RCC 7860 (cell line): ENCODE measurements around the gene BRD4.
A peak's percentile ranks its signal among the peaks of the same experiment; 100 is the strongest.

Source experiments
- DNase-seq: peaks from one replicate; pipeline ENCODE4 v3.0.0-alpha.2; 2015; ENCODE audit warnings: low spot score
- FAIRE-seq: peaks from 2 replicates; lab custom pipeline; 2012; peaks lifted over from hg19 to GRCh38; lab: Jason Lieb, UNC

Gene BRD4

GRCh38 chr19:15268928-15269253 is 63.4 kb downstream of the BRD4 start:
- no peak for DNase-seq
- FAIRE-seq = no peak

- FAIRE-seq (no peak), DNase-seq (no peak)
These were observed 64.0 kb downstream of the BRD4 start for GRCh38 chr19:15268192-15268927.

DNA sequence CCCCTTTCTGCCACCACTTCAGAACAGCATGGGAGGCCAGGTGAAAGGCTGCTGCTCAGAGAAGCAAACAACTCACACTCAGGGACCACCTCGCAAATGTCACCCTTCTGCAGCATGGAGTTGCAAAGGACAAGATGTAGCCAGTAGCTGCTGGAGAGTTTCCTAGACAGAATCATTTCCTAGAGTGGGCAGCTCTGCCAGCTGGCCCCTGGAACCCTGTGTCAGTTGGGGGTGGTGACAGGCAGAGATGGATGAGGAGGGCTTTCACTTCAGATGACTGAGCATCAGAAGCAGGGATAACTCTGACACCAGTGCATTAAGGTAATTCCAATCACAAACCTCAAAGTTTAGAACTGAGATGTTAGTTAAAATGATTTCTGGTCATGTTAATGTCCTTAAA is 65.7 kb downstream of the BRD4 start:
- FAIRE-seq (no peak), DNase-seq (no peak)

DNA sequence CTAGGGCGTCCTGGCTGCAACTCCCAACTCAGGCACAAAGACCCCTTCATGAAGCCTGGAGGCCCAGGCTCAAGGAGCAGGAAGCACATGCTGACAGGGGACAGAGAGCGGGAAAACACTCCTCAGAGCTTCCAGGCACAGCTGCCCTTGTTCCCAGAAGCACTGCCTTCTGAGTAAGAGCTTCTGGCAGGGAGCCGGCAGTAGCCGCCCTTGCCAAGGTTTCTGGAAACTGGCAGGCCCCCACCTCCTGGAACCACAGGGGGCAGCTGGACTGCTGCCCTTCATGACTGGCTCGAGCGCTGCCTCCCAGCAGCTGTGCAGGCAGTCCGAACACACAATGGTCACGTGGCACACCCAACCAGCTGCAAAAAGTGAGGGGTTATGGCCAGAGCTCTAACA is 66.5 kb downstream of the BRD4 start:
- DNase-seq (peak; percentile 7), FAIRE-seq (no peak)

DNA sequence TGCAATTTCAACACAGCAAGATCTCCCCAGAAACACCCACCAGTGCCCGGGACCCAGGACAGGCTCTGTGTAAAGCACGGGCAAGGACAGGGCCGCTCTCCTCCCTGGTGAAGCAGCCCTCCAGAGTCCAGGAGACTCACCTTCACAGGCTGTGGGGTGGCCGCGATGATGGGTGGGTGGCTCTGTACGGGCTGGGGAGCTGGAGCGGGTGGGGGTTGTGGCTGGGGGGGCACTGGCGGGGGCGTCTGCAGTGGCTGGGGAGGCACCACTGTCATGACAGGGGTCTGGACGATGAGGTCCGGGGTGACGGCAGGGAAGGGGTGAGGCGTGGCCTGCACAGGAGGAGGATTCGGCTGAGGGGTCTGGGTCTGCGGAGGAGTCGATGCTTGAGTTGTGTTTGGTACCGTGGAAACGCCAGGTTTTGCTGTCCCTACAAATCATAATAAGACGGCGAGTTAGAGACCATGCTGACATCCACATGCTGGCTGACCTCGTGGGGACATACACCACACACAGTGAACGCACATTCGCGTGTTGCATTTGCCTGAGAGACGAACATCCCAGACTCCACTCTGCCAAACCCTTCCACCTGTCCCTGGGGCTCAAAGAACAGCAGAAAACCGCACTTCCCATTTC is 67.0 kb downstream of the BRD4 start:
- no peak for DNase-seq
- no peak for FAIRE-seq

GRCh38 chr19:15264933-15265206 is 67.5 kb downstream of the BRD4 start:
- DNase-seq (no peak), FAIRE-seq (no peak)

- peak; percentile 15 for DNase-seq
- no peak for FAIRE-seq
These were observed 68.0 kb downstream of the BRD4 start for GRCh38 chr19:15264061-15264932.

- no peak for FAIRE-seq
These were observed 68.9 kb downstream of the BRD4 start for GRCh38 chr19:15263361-15263985.

DNA sequence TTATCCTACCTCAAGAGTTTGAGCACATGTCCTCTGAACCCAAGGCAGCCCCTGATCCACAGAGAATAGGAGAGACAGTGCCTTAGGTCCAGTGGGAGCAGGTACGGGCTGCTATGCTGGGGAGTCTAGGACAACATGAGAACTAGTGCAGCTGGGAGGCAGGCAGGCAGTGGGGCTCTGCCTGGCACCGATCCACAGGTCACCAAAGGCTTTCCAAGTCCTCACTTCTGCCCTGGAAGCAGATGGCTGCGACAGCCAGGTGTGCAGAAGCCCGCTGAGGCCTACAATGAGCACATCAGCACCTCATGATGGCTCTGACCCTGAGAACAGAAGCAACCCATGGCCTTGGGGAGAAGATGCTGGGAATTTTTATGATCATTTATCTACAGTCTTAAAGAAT is 70.3 kb downstream of the BRD4 start:
- FAIRE-seq (no peak), DNase-seq (no peak)

More at GRCh38 chr19:15263361-15263985, 68.9 kb downstream of the BRD4 start:
- DNase-seq = no peak

- FAIRE-seq (no peak), DNase-seq (no peak)
These were observed 71.4 kb downstream of the BRD4 start for GRCh38 chr19:15260939-15261338.

GRCh38 chr19:15259907-15260306 is 72.4 kb downstream of the BRD4 start:
- no peak for DNase-seq
- no peak for FAIRE-seq

DNA sequence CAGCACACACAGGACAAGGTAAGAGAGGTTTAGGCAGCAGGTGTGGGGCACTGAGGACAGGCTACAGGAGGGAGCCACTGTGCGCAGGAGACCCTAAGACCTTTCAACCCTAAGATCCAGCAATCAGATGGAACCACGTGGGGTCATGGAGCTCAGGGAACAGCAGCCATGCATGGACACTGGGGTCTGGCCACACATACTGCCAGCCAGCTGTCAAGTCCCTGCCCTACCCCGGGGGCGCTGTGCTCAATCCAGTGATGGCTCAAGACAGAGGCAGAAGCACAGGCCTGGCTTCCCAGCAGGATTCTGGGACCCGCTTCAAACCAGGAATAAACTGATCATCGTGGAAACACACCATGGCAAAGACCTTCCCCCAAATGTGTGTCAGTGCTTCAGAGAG is 74.6 kb downstream of the BRD4 start:
- DNase-seq (no peak), FAIRE-seq (no peak)

DNA sequence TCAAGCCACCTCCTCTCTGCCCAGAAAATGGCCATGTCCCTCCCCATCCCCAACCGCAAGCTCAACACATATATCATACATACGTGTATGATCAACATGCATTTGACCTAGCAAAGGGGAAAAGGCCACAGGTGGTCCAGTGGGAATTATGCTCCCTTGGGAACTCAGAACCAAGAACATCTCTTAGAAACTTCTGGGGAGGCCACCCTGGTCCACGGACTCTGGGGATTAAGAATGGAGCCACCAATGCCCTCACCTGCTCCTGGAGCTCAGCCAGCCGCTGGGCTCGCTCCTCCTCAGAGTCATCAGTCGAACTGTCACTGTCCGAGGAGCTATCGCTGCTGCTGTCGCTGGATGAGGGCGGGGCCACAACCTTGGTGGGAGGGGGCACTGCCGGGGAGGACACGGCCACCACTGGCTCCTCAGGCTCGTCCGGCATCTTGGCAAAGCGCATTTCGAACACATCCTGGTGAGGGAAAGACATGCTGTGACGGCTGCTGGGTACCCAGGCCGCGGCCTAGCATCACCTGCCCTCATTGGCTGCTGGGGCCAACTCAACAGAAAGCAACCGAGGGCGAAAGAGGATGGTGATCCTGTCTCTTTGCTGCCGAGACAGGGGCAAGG is 75.5 kb downstream of the BRD4 start:
- FAIRE-seq (no peak), DNase-seq (no peak)

DNA sequence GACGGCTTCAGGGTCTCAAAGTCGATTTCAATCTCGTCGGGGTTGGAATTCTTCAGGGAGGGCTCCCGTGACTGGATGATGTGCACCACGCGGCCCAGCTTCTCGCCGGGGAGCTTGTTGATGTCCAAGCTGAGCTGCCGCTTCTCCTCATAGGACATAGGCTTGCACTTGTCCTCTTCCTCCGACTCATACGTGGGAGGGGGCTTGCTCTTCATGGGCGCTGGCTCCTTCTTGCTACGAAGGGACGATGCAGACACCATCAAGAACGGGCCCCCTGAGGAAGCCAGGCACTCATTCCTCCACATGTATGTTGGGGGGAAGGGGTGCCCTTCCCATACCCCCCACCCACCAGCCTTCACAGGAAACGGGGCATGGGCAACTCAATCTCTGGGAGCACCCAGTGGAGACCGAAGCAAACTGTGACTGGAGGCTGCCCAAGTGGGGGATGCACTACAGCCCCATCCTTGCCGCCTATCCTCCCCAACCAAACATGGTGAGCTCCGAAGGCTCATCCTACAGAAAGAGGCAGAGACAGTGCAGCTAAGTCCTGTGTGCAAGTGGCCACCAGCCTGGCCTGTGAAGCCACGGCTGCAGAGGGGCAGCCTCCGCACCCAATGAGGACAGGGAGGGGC is 76.9 kb downstream of the BRD4 start:
- FAIRE-seq = no peak

GRCh38 chr19:15254547-15254946 is 77.8 kb downstream of the BRD4 start:
- DNase-seq (no peak), FAIRE-seq (no peak)

More for the DNA sequence above, 76.9 kb downstream of the BRD4 start:
- DNase-seq = no peak

GRCh38 chr19:15253513-15253912 is 78.8 kb downstream of the BRD4 start:
- DNase-seq (no peak), FAIRE-seq (no peak)

- FAIRE-seq = no peak
- no peak for DNase-seq
These were observed 79.3 kb downstream of the BRD4 start for GRCh38 chr19:15253061-15253460.

DNA sequence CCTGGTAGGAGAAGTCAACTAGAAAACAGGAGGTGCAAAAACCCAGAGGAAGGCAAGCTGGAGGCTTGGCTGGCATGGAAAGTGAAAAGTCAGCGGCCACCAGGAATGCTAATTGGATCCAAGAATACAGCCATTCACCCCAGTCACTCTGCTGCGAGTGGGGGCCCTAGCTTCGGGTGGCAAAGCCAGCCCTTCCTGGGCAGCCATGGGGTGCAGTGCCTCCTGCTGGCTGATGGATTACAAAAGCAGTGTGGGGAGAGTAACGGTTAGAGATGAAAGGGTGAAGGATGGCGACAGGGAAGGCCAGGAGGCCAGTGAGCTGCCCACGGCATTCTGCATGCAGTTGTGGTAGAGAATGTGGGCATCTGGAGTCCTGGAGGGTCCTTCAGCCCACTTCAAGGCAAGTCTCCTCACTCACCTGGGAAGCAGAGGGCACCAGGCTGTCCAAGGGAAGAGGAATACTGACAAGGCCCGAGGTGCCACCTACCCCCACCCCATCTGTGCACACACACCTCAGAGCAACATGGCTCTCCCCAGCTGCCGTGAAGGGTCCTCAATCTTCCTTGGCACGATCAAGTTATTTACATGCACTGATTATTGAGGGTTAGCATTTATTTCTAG is 79.8 kb downstream of the BRD4 start:
- DNase-seq (no peak), FAIRE-seq (no peak)

DNA sequence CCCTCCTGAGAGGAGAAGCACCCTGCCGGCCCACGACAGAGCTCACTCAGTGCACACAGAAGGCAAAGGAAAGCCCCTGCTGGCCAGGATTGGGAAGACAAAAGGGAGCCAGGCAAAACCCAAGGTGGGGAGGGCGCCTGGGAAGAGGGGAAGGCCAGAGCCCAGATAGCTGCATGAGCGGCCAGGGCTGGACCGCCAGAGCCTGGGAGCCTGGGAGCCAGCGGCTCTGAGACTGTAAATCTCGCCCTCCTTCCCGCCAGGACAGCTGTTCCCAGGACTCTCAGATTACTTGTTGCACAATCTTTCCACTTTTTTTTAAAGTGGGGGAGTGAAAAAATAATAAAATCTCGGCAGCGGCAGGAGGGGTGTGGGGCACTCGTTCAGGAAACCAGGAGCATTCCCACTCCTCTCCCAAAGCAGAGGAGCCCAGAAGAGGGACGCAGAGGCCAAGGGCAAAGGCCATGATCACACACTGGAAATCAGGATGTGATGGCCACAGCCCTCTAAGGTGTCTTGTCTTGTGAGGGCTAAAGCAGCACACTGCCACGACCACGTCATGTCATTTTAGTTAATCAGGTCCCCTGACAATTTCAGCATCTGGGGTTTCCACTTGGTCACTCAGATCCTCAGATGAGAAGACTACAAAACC is 80.5 kb downstream of the BRD4 start:
- no peak for FAIRE-seq

More for the DNA sequence above, 80.5 kb downstream of the BRD4 start:
- DNase-seq = no peak
